Measurements from ENCODE around the gene C22orf31.

Gene C22orf31

GRCh38 chr22:29011240-29012100 lies 50.2 kb downstream of the C22orf31 start (continued):
- TF ChIP-seq ZSCAN5A (tag by site-specific recombination; IDR thresholded peaks at IDR 0.05): no peak

GRCh38 chr22:29009148-29009547 lies 52.5 kb downstream of the C22orf31 start:
- ChIA-PET CTCF (no interaction called here), POLR2A (no interaction called here)

More at GRCh38 chr22:29009148-29009547, 52.5 kb downstream of the C22orf31 start:
- H3K4me3 ChIP-seq (ENCODE audit: low read depth, low read length): no peak overlapping the region
- peaks cover 6% of the 10 kb centered on the region for H3K4me1 ChIP-seq (ENCODE audit: control insufficient read depth, insufficient read depth, low read length)
- no peak overlapping the region for H3K27ac ChIP-seq (ENCODE audit: extremely low read depth, low read depth, low read length)
- H3K9me3 ChIP-seq (ENCODE audit: control insufficient read depth, insufficient read depth, low read depth, low read length): no peaks in the 10 kb centered on the region
- no peaks in the 10 kb centered on the region for H3K36me3 ChIP-seq (ENCODE audit: control insufficient read depth in 2 of 2, insufficient read depth in 1 of 2, low read length in 2 of 2)
- TF ChIP-seq SP2 (tag by site-specific recombination; IDR thresholded peaks at IDR 0.05): no peak
- no peak for TF ChIP-seq ZNF692 (tag by site-specific recombination; IDR thresholded peaks at IDR 0.05)
- no peak for TF ChIP-seq ZNF121 (tag by site-specific recombination; IDR thresholded peaks at IDR 0.05)
- TF ChIP-seq ZFHX2 (tag by site-specific recombination; conservative IDR thresholded peaks at IDR 0.05): no peak
- TF ChIP-seq ZBTB1 (tag by site-specific recombination; IDR thresholded peaks at IDR 0.05): no peak
- TF ChIP-seq ZNF302 (tag by site-specific recombination; IDR thresholded peaks at IDR 0.05; ENCODE audit: low read depth): no peak
- no peak for TF ChIP-seq ZNF626 (tag by site-specific recombination; IDR thresholded peaks at IDR 0.05)
- TF ChIP-seq ZNF18 (tag by site-specific recombination; IDR thresholded peaks at IDR 0.05): no peak
- TF ChIP-seq REST (tag by site-specific recombination; IDR thresholded peaks at IDR 0.05): no peak
- no peak for TF ChIP-seq SALL2 (tag by site-specific recombination; IDR thresholded peaks at IDR 0.05; ENCODE audit: borderline replicate concordance)
- no peak for TF ChIP-seq BCL6B (tag by site-specific recombination; IDR thresholded peaks at IDR 0.05)
- no peak for TF ChIP-seq ZFP69B (tag by site-specific recombination; IDR thresholded peaks at IDR 0.05)
- TF ChIP-seq ZNF518A (tag by site-specific recombination; conservative IDR thresholded peaks at IDR 0.05; ENCODE audit: low read depth): no peak
